HG02870 (cell line): ENCODE data around the gene GPRC5A.

Experiments used
- ATAC-seq: cut with Tn5 transposase; IDR thresholded peaks from one replicate; pipeline ENCODE4 v1.9.1; 2021; ENCODE audit warnings: mild to moderate bottlenecking, moderate library complexity; ENCODE audit not compliant: unreplicated experiment

The GPRC5A gene

DNA sequence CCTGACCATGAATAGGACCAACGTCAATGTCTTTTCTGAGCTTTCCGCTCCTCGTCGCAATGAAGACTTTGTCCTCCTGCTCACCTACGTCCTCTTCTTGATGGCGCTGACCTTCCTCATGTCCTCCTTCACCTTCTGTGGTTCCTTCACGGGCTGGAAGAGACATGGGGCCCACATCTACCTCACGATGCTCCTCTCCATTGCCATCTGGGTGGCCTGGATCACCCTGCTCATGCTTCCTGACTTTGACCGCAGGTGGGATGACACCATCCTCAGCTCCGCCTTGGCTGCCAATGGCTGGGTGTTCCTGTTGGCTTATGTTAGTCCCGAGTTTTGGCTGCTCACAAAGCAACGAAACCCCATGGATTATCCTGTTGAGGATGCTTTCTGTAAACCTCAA, 17.3 kb downstream of the GPRC5A start:
- ATAC-seq, result no peak

DNA sequence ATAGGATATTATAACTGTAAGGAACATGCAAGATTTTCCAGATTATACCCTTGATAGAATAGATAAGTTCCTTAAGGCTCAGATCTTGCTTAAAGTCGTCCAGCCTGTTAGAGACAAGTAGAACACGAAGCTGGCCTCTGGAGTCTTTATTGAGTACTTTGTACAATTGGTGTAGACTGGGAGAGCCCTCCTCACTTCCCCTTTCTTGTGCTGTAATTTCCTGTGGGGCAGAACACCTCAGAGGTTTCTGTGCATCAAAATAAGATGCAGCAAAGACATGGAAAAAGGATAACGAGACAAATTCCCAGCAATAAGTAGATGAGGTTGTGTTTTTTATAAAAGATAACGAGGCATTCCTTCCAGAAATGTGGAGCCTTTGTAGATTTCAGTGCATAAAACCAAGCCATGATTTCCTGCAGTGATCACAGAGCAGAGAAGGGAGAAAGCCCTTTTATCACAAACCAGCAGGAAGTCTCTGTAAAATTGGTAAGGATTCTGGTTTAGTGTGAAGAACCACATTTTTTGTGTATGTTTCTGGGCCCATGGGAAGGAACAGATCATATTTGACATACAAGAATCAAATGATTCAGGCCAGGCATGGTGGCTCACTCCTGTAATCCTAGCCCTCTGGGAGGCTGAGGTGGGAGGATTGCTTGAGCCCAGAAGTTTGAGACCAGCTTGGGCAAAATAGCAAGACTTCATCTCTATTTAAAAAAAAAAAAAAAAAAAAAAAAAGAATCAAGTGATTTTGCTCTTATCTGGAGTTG, 18.0 kb downstream of the GPRC5A start:
- ATAC-seq, result no peak

GRCh38 chr12:12909995-12910420, 18.6 kb downstream of the GPRC5A start:
- no peak for ATAC-seq

DNA sequence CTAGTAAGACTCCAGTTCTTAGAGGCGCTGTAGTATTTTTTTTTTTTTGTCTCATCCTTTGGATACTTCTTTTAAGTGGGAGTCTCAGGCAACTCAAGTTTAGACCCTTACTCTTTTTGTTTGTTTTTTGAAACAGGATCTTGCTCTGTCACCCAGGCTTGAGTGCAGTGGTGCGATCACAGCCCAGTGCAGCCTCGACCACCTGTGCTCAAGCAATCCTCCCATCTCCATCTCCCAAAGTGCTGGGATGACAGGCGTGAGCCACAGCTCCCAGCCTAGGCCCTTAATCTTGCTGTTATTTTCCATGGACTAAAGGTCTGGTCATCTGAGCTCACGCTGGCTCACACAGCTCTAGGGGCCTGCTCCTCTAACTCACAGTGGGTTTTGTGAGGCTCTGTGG, 21.3 kb downstream of the GPRC5A start:
- ATAC-seq, result no peak

DNA sequence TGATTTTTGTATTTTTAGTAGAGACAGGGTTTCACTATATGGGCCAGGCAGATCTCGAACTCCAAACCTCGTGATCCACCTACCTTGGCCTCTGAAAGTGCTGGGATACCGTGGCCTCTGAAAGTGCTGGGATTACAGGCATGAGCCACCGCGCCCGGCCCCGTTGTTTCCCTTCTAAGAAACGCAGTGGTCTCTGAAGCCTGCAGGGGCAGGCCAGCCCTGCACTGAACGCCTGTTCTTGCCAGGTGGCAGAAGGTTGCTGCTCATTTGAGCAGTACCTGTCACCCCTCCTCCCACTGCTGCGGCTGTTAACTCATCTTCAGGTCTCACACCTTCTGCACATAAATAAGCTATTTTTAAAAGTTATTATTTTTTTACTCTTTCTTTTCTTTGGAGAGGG, 24.3 kb downstream of the GPRC5A start:
- no peak for ATAC-seq

DNA sequence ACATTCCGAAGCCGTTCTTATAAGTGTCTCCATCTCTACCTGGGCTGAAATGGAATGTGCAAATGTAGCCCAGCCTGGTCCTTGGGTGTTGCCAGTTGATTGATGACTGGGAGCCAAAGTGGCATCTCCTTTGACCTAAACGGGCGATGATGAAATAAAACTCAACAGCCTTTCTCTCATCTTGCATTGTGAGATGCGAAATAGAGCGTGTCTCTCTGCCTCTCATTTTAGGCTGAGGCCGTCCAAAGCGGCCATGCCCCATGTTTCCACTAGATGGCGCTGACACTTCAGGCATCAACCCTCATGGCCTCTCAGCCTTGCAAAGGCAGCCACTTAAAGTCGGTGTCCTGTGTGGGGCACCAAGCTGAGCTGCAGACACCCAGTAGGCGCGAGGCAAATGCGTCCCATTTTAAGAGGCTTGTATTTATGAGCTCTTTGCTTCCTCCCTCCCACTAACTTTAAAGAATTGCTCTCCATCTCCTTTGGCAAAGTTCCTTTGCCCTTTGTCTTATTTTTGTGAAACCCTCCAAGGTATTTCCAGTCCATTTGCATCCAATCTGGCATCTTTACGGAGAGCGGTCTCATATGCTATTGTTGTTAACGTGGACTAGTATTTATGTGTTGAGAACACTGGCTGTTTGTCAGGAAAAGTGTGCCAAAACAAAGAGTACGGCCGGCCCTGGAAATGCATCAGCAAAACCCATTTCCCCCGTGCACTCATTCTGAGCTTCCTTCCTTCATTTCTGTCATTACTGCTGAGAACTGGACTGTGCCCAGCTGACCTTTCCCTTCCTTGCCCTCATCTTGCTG, 25.0 kb downstream of the GPRC5A start:
- ATAC-seq, result peak; percentile 89

GRCh38 chr12:12917517-12917916, 26.2 kb downstream of the GPRC5A start:
- no peak for ATAC-seq

DNA sequence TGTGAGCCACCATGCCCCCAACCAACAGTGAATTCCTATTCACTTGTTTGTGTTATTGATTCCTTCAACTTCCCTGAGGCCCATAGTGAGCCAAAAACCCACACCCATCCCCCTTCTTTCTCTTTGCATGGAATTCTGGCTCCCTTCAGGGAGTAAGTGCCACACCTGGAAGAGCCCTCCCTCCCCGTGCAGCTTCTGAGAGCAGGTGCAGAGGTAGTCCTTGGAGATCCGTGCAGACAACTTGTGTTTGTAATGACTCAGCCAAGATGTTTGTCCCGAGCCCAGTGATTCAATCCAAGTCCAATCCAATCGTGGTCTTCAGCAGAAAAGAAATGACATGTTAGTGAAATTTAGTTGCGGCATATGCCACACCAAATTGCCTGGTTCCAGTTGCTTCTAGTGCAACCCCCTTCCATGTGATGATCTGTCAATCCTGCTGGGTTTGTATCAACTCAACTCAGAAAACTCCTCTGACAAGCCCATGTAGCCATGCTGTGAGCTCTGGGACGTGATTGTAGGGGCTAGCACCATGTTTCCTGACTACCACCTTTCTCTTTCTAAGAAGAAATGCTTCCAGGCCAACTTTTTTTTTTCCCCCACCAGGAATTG, 27.5 kb downstream of the GPRC5A start:
- no peak for ATAC-seq

DNA sequence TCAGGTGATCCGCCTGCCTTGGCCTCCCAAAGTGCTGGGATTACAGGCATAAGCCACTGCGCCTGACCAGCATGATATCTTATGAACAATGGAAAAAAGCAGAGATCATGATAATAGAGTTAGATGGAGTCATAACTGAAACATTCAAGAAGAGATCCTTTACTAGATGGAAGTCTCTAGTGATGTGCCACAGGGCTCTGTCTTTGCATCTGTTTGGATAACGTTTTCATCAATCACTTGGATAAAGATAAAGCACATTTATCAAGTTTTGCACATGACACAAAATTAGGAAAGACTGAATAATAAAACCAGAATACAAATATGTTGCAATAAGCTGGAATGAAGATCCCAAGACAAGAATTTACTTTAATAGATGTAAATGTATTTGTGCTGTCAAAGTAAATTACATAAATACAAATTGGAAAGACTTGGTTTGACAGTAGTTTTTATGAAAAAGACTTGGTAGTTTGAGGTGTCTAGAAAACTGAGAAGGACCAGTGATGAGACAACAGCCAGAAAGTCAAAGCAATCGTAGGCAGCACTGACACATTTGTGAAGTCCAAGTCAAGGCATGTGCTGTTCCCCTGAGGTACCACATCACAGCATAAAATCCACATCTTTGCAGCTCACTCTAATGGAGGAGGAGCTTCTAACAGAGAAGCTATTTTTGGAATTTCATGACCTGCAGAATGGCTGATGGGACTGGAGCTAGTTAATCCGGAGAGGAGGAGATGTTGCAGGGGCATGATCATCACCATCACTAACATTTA, 28.5 kb downstream of the GPRC5A start:
- no peak for ATAC-seq

DNA sequence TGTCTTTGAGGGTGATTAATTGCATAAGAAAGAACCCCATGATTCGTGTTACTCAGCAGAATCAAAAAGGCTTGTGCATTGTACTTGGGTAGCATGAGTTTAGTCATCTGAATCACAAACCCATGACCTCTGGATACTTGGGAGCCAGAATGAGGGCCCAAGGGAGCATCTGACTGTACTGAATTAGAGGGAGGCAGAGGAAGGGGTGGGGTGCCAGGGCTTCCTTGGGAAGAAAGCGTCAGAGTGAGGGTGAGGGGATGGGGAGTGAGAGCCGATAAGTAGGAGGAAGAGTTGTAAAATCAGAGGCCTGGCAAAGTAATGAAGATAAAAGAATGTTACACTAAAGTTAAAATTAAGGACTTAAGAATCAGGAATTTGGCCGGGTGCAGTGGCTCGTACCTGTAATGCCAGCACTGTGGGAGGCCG, 30.8 kb downstream of the GPRC5A start:
- ATAC-seq, result no peak

- ATAC-seq, result no peak
Observed at GRCh38 chr12:12922978-12923377, 31.6 kb downstream of the GPRC5A start.

- ATAC-seq, result no peak
Observed at GRCh38 chr12:12924169-12924568, 32.8 kb downstream of the GPRC5A start.

GRCh38 chr12:12925388-12925787, 34.0 kb downstream of the GPRC5A start:
- no peak for ATAC-seq

DNA sequence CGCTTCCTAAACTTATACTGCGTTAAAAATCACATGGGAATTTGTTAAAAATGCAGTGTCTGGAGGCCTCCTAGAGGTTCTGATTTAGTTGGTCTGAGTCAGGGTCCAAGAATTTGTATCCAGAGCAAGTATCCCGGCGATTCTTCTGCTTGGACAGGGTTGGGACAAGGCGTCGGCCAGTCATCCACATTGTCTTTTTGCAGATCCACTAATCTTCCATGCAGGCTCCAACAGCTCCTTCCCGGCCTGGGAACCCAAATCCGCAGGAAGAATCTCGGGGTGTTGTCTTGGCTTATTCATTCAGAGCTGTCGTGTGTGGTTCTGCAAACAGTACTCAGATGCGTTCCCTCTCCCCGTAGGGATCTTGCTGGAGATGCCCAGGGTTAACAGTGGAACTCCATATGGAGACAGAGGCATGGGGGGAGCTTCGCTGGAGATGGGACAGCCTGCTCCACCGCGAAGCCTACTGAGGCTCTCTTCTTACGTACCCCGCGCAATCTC, 35.3 kb downstream of the GPRC5A start:
- ATAC-seq, result no peak

GRCh38 chr12:12927211-12928079, 36.1 kb downstream of the GPRC5A start:
- ATAC-seq, result no peak

GRCh38 chr12:12929696-12930095, 38.3 kb downstream of the GPRC5A start:
- no peak for ATAC-seq

GRCh38 chr12:12930633-12931219, 39.4 kb downstream of the GPRC5A start:
- ATAC-seq, result no peak

- no peak for ATAC-seq
Observed at GRCh38 chr12:12933742-12934141, 42.4 kb downstream of the GPRC5A start.

DNA sequence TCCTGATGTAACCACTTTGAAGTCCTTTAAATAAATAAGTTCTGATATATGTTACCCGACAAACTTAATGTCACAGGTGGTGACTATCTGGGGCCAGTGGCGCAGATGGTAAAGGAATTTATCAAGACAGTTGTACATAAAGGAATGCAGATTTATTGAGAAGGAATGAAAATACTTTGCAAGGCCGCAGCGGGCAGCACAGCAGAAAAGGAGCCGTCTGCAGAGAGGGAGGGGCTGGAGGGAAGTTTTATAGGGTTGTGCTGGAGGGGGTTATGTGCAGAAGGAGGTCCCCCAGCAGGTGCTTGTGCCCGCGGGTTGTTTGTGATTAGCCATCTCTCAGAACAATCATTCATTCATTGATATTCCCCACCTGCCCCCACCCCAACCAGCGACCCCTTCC, 43.2 kb downstream of the GPRC5A start:
- ATAC-seq, result no peak
